IMR-90 (cell line): ENCODE measurements around the gene ZNF580. TPM values are rescaled to one million over a fixed set of nuclear protein-coding genes. Genes with fewer than 3 reads are reported as not detected.
A peak's percentile ranks its signal among the peaks of the same experiment; 100 is the strongest.

Source experiments
- ATAC-seq: fragments of 200-7000 bp; cut with Tn5 transposase; 2 replicates; pipeline ENCODE4 v1.9.1; 2020; ENCODE audit warnings: low read depth, mild to moderate bottlenecking, moderate library complexity
- BruUV-seq: library from RNA; stranded (reverse); fragments of 400-500 nt; replicated peaks from 2 replicates; lab custom pipeline; 2021; lab: Mats Ljungman, UMichigan
- CTCF ChIA-PET: fragments of 300-600 bp; formaldehyde crosslinking; extraction: SDS; loops from one replicate; lab custom pipeline; 2021; ENCODE audit warnings: antibody characterized with exemption; lab: Yijun Ruan, JAX
- POLR2A ChIA-PET: fragments of 300-600 bp; sonication (Branson Sonifier 250); formaldehyde crosslinking; loops from one replicate; lab custom pipeline; 2022; ENCODE audit warnings: antibody characterized with exemption; ENCODE audit not compliant: unreplicated experiment; lab: Charles Lee
- DNase-seq: peaks from one replicate; pipeline ENCODE4 v3.0.0; 2013
- H2AFZ ChIP-seq: replicated peaks from 2 replicates; pipeline ENCODE3; 2013; ENCODE audit warnings: low read length, mild to moderate bottlenecking; ENCODE audit not compliant: poor library complexity
- H2AK5ac ChIP-seq: 2 replicates; pipeline ENCODE4 v1.6.1; 2013; ENCODE audit warnings: low read depth, low read length, inconsistent platforms
- H2AK9ac ChIP-seq: replicated peaks from 2 replicates; pipeline ENCODE3; 2013; ENCODE audit warnings: mild to moderate bottlenecking, low read depth, low read length, moderate library complexity; ENCODE audit not compliant: poor library complexity
- H2BK120ac ChIP-seq: 2 replicates; pipeline ENCODE4 v1.6.1; 2013; ENCODE audit warnings: low read depth, low read length, inconsistent platforms
- H2BK15ac ChIP-seq: 3 replicates; pipeline ENCODE4 v1.6.1; 2013; ENCODE audit warnings: low read depth, low read length, inconsistent platforms
- H2BK20ac ChIP-seq: 2 replicates; pipeline ENCODE4 v1.6.1; 2013; ENCODE audit warnings: low read depth, mild to moderate bottlenecking, inconsistent platforms, low read length, moderate library complexity
- H2BK5ac ChIP-seq: 2 replicates; pipeline ENCODE4 v1.6.1; 2013; ENCODE audit warnings: mild to moderate bottlenecking, low read depth, low read length, inconsistent platforms; ENCODE audit not compliant: poor library complexity, severe bottlenecking
- H3K14ac ChIP-seq: replicated peaks from 2 replicates; pipeline ENCODE4 v1.6.1; 2013; ENCODE audit warnings: low read depth, low read length, inconsistent platforms
- H3K18ac ChIP-seq: 2 replicates; pipeline ENCODE4 v1.6.1; 2013; ENCODE audit warnings: low read depth, low read length, control low read depth
- H3K23ac ChIP-seq: 2 replicates; pipeline ENCODE4 v1.6.1; 2013; ENCODE audit warnings: low read depth, low read length, inconsistent platforms
- H3K27ac ChIP-seq: 2 replicates; pipeline ENCODE4 v1.5.1; 2013; ENCODE audit warnings: mild to moderate bottlenecking, control low read depth, low read length; ENCODE audit not compliant: insufficient read depth
- H3K27me3 ChIP-seq: 2 replicates; pipeline ENCODE4 v1.6.1; 2013; ENCODE audit warnings: low read length; ENCODE audit not compliant: control insufficient read depth, insufficient read depth
- H3K36me3 ChIP-seq: 2 replicates; pipeline ENCODE4 v1.6.1; 2013; ENCODE audit warnings: low read length, mixed read lengths; ENCODE audit not compliant: control insufficient read depth, insufficient read depth
- H3K4ac ChIP-seq: 2 replicates; pipeline ENCODE4 v1.6.1; 2013; ENCODE audit warnings: low read depth, low read length, inconsistent platforms
- H3K4me1 ChIP-seq: 2 replicates; pipeline ENCODE4 v1.6.1; 2013; ENCODE audit warnings: low read length, mixed read lengths; ENCODE audit not compliant: control insufficient read depth, insufficient read depth
- H3K4me2 ChIP-seq: 2 replicates; pipeline ENCODE4 v1.6.1; 2013; ENCODE audit warnings: low read depth, mild to moderate bottlenecking, control low read depth, low read length, moderate library complexity
- H3K4me3 ChIP-seq: 2 replicates; pipeline ENCODE4 v1.5.1; 2013; ENCODE audit warnings: low read depth, mild to moderate bottlenecking, control low read depth, low read length, moderate library complexity; ENCODE audit not compliant: insufficient read depth
- H3K56ac ChIP-seq: 2 replicates; pipeline ENCODE4 v1.6.1; 2013; ENCODE audit warnings: low read length, inconsistent platforms; ENCODE audit not compliant: insufficient read depth; ENCODE audit errors: extremely low read depth
- H3K79me1 ChIP-seq, 2 experiments: 2 replicates each; pipeline ENCODE4 v1.6.1; 2013; ENCODE audit warnings: low read length in 2 of 2, inconsistent platforms in 1 of 2, low read depth in 1 of 2
- H3K9ac ChIP-seq: 2 replicates; pipeline ENCODE4 v1.6.1; 2013; ENCODE audit warnings: low read depth, low read length, control low read depth
- H3K9me1 ChIP-seq: 2 replicates; pipeline ENCODE4 v1.6.1; 2013; ENCODE audit warnings: low read length, inconsistent platforms; ENCODE audit not compliant: insufficient read depth
- H3K9me3 ChIP-seq: 2 replicates; pipeline ENCODE4 v1.6.1; 2013; ENCODE audit warnings: low read length; ENCODE audit not compliant: control insufficient read depth, insufficient read depth
- H4K20me1 ChIP-seq: 2 replicates; pipeline ENCODE4 v1.6.1; 2013; ENCODE audit warnings: low read length, inconsistent platforms; ENCODE audit not compliant: insufficient read depth
- H4K5ac ChIP-seq: 2 replicates; pipeline ENCODE4 v1.6.1; 2013; ENCODE audit warnings: mild to moderate bottlenecking, low read depth, low read length, control low read depth
- H4K8ac ChIP-seq, 2 experiments: 2 replicates each; pipeline ENCODE4 v1.6.1; 2013; ENCODE audit warnings: low read depth in 2 of 2, low read length in 2 of 2, control low read depth in 1 of 2, inconsistent platforms in 1 of 2
- H4K91ac ChIP-seq: 2 replicates; pipeline ENCODE4 v1.6.1; 2013; ENCODE audit warnings: low read depth, low read length, inconsistent platforms; ENCODE audit not compliant: insufficient read depth
- CHD1 ChIP-seq: IDR thresholded peaks from 2 replicates; pipeline ENCODE4 v1.6.1; 2012; ENCODE audit warnings: low read depth, low read length, improper control_type of control experiment
- ELK1 ChIP-seq: fragments of 150-350 bp; IDR thresholded peaks from 2 replicates; pipeline ENCODE4 v1.6.1; 2016; ENCODE audit warnings: low read depth, mild to moderate bottlenecking, low read length, moderate library complexity, borderline replicate concordance
- MAZ ChIP-seq: IDR thresholded peaks from 2 replicates; pipeline ENCODE4 v1.6.1; 2012; ENCODE audit warnings: low read depth, mild to moderate bottlenecking, low read length, improper control_type of control experiment, moderate library complexity, borderline replicate concordance
- MXI1 ChIP-seq: IDR thresholded peaks from 2 replicates; pipeline ENCODE4 v1.6.1; 2012; ENCODE audit warnings: low read depth, mild to moderate bottlenecking, low read length, moderate library complexity, borderline replicate concordance
- POLR2A ChIP-seq: IDR thresholded peaks from 2 replicates; pipeline ENCODE4 v1.6.1; 2012; ENCODE audit warnings: mild to moderate bottlenecking, low read depth, low read length
- WGBS, 2 experiments: methylation state at CpG; one replicate each; pipeline versions ENCODE4 v1.1.5 to v1.1.7; 2013; ENCODE audit warnings: missing lambda C conversion rate in 2 of 2; ENCODE audit not compliant: insufficient read length in 1 of 2; ENCODE audit errors: extremely low coverage in 2 of 2; 5-methylcytosine and 5-hydroxymethylcytosine counted together
- dilution Hi-C: fragments of 300-500 bp; cut with HindIII; formaldehyde crosslinking; loops from one replicate; pipeline ENCODE4 v1.14.3; 2018; ENCODE audit warnings: low sequenced_read_pairs; ENCODE audit not compliant: unreplicated experiment
- in situ Hi-C: fragments of 300-500 bp; cut with MboI; formaldehyde crosslinking; loops from 3 replicates; pipeline ENCODE4 v1.14.3; 2019; ENCODE audit warnings: low sequenced_read_pairs, inconsistent platforms, mixed read lengths
- intact Hi-C: fragments of 100-400 bp; cut with micrococcal nuclease; formaldehyde crosslinking; loops from 2 replicates; pipeline ENCODE4 v1.10.0; 2022
- polyA plus RNA-seq, 3 experiments: library from polyadenylated mRNA; depleted of rRNA; stranded (reverse); fragments of >200 nt; gene quantifications; 2 replicates each; pipeline ENCODE4 v1.2.3, GENCODE V29; 2012; ENCODE audit warnings: low replicate concordance in 1 of 3
- total RNA-seq: library from RNA; depleted of rRNA; stranded (reverse); fragments of >200 nt; gene quantifications from 2 replicates; pipeline ENCODE4 v1.2.3, GENCODE V29; 2012

Gene ZNF580
- total and polyA plus RNA-seq, 2 of the 4 experiments (the other 2 are of a cell fraction) = 1.4 to 36.9 TPM

- Histone ChIP-seq H3K27ac (peak within 1 kb of the TSS; percentile 99), H3K4me2 (peak within 1 kb of the TSS; percentile 97), H3K4ac (peak within 1 kb of the TSS; percentile 78), H2AK5ac (peak within 1 kb of the TSS; percentile 44; the same call in 1 of the 2 replicates), H3K36me3 (peaks cover 13% of the 10 kb centered on the region; the same call in 1 of the 2 replicates), H4K91ac (peak within 1 kb of the TSS; percentile 70; the same call in 1 of the 2 replicates), H3K56ac (peak within 1 kb of the TSS; percentile 30; the same call in 1 of the 2 replicates), H3K9me3 (no peaks in the 10 kb centered on the region), H4K8ac (peak within 1 kb of the TSS; percentile 11 to 88), H2BK120ac (peak within 1 kb of the TSS; percentile 53; the same call in 1 of the 2 replicates), H3K9me1 (peaks cover 11% of the 10 kb centered on the region; the same call in 1 of the 2 replicates), H2AFZ (peak within 1 kb of the TSS; percentile 93), H2BK15ac (no peak within 1 kb of the TSS; the same call in 2 of the 3 replicates), H3K4me1 (peaks cover 7% of the 10 kb centered on the region), H4K5ac (peak within 1 kb of the TSS; percentile 95; the same call in 1 of the 2 replicates), H3K79me1 (peaks cover 7 to 35% of the 10 kb centered on the region in 2 experiments), H2AK9ac (no peak within 1 kb of the TSS), H3K27me3 (no peaks in the 10 kb centered on the region), H3K4me3 (peak within 1 kb of the TSS; percentile 83), H3K14ac (peak within 1 kb of the TSS; percentile 66), H2BK5ac (peak within 1 kb of the TSS; percentile 95), H2BK20ac (no peak within 1 kb of the TSS), H3K18ac (peak within 1 kb of the TSS; percentile 88; the same call in 1 of the 2 replicates), H3K9ac (peak within 1 kb of the TSS; percentile 87), H4K20me1 (peaks cover 3% of the 10 kb centered on the region; the same call in 1 of the 2 replicates), H3K23ac (no peak within 1 kb of the TSS)
- ChIA-PET CTCF (interaction anchor here (0.6 to 2.0 kb wide), 2 partner anchors 18 to 541 kb away, joined by 4 to 6 read pairs; no protein-coding TSS in a partner anchor), POLR2A (interaction anchor here (0.6 to 1.0 kb wide), 3 partner anchors 26 to 132 kb away, joined by 3 to 10 read pairs (median 4); partner anchors contain the start of gene FIZ1)
- intact Hi-C loops = no loop called here
- TF ChIP-seq CHD1 (no peak), MXI1 (peak; percentile 17; the same call in 1 of the 2 replicates), MAZ (peak; percentile 83; the same call in 1 of the 2 replicates), ELK1 (no peak), POLR2A (peak; percentile 85)
- 0% methylated on average over 10 of the region's 56 CpGs; no CpG with 5 or more reads in 1 of the 2 experiments for WGBS, 2 experiments
- DNase-seq (peak; percentile 90), ATAC-seq (peak; percentile 93)
- in situ Hi-C loops = loop anchor here (25.0 kb wide), 2 partner anchors 337 to 512 kb away; partner anchors contain the start of genes BRSK1, HSPBP1 and PPP1R12C
- dilution Hi-C loops = no loop called here
- no TSS peak for BruUV-seq
Observed at GRCh38 chr19:55624109-55625003, 16.4 kb upstream of the ZNF580 start, which contains the start of gene ZNF784. Gene ZNF784 (minus strand): TSS chr19:55624566. CDS start chr19:55624561, 5 bp downstream.
